ENCODE results near the gene ZNF837.
"Not testable (repeated sequence)": the region's sequence is repeated elsewhere in the genome, so short reads cannot be mapped to it uniquely, and the experiment has no call there.

ZNF837 gene

DNA sequence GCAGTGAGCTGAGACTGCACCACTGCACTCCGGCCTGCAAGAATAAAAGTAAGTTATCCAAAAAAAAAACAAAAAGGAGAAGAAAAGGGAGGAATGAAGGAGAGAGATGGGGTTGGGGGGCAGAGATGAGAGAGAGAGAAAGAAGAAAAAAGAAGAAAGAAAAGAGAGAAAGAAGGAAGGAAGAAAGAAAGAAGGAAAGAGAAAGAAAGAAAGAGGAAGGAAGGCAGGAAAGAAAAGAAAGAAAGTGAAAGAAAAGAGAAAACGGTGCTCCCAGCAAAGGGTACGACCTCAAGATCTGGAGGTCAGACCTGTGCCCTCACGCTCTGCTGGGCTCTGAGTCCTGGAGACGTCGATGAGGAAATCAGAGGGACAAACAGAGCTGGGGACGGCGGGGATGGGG lies 31.2 kb downstream of the ZNF837 start:
- no peak for FAIRE-seq

DNA sequence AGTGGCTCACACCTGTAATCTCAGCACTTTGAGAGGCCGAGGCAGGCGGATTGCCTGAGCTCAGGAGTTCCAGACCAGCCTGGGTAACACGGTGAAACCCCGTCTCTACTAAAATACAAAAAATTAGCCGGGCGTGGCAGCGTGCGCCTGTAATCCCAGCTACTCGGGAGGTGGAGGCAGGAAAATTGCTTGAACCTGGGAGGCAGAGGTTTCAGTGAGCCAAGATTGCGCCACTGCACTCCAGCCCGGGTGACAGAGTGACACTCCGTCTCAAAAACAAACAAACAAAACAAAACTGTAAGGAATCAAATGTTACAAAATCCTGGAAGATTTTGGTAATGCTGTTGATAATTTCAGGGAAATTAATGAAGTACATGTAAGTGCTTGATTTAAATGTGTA lies 32.8 kb downstream of the ZNF837 start:
- not testable (repeated sequence) for FAIRE-seq

DNA sequence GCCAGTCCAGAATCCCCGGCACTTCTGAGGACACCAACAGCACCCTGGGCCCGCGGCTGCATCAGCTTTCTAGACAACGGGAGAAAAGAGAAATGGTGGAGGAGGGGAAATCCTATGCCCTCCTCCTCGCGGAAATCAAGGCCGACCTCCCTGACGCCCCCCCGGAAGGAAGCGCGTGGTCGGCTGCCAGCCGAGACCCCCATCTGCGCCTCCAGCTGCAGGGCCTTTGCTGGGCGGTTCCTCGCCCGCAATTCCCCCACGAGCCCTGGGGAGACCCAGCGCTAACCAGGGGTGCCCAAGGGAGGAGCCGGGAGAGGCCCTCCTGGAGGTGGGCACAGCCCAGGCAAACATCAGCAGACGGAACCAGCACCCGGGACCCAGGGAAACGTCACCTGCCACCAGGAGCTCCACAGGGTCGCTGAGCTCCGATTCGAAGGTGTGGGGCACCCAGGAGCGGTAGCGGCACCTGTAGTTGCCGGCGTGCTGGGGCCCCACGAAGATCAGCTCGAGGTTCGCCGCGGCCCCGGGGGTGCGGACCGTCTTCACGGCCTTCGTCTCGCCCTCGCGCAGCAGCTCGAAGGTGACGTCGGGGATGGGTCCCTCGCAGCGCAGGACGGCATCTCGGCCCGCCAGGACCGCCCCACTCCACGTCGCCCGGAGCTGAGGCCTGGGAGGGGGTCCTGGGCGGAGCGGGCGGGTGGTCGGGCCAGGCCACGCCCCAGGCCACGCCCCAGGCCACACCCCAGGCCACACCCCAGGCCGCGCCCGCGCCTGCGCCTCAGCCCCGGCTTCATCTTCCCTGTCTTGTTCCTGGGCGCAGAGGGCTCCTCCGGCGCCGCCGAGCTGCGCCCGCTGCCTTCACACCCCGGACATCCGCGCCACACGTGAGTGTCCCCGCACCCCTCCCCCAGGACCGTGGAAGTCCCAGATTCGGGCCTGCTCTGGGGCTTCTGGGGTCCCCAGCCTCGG lies 33.6 kb downstream of the ZNF837 start:
- no peak for FAIRE-seq

DNA sequence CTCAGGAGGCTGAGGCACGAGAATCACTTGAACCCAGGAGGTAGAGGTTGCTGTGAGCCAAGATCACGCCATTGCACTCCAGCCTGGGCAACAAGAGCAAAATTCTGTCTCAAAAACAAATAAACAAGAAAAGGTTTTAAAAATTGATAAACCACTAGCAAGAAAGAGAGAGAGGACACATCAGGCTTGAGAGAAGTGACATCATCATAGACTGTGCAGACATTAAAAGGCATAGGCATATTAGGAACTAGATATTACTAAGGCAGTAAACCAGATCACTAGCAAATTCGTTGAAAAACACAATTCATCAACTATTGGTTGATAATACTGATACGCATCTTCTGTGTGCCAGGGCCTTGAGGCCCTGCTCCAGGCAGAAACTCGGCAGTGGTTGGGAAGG lies 35.3 kb downstream of the ZNF837 start:
- no peak for FAIRE-seq

DNA sequence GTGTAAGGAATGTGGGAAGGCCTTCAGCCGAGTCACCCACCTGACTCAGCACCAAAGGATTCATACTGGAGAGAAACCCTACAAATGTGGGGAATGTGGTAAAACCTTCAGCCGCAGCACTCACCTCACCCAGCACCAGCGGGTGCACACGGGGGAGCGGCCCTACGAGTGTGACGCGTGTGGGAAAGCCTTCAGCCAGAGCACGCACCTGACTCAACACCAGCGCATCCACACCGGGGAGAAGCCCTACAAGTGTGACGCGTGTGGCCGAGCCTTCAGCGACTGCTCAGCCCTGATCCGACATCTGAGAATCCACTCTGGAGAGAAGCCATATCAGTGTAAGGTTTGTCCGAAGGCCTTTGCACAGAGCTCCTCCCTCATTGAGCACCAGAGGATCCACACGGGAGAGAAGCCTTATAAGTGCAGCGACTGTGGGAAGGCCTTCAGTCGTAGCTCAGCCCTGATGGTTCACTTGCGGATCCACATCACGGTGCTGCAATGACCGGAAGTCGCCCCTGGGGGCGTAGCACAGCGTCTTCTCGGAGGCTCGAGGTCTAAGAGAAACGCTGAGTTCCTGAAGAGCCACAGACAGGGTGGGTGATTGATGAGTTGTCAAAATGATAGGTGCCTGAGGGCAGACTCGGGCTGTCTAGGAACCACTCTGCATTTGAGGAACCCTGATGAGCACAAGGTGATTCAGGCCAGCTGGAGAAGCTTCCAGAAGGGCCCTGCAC lies 41.8 kb downstream of the ZNF837 start:
- no peak for FAIRE-seq

DNA sequence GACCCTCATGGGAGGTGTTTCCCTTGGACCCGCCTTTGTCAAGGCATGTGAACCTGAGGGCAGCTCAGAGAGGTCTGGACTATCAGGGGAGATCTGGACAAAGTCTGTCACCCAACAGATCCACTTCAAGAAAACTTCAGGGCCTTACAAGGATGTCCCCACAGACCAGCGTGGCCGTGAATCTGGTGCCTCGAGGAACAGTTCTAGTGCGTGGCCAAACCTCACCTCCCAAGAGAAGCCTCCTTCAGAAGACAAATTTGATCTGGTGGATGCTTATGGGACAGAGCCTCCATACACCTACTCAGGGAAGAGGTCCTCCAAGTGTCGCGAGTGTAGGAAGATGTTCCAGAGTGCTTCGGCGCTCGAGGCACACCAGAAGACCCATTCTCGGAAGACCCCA lies 42.5 kb downstream of the ZNF837 start:
- no peak for FAIRE-seq

DNA sequence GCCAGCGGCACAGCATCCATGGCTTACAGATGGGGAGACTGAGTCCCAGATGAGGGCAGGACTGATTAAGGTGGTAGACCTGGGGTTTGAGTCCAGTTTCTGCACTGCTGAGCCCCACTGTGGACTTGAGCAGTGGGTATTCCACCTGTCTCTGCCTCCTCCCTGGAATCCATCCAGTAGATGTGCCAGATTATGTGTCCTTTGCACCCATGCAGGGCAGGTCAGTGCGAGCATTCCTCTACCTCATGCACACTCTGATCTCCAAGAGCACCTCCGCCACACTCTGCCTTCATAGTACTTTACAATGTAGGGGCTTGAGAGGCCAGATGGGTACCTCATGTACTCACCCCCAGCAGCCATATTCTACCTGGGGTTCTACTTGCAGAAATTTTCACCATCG lies 44.0 kb downstream of the ZNF837 start:
- no peak for FAIRE-seq

DNA sequence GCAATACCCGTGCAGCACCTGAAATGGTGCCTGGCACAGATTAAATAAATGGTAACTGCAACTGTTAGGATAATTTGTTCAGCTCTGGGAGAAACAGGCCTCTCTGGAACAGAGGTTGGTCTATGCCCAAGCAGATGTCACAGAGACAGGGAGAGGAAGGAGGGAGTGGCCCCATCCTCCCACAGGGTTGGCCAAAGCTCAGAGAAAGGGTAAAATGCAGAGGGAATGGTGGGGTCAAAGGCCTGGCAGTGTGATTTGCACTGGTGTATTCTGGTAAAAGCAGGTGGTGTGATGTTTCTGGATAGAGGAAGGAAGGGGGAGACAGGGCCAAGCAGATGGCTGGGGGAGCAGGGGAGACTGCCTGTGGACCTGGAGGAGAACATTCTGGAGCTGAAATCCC lies 44.6 kb downstream of the ZNF837 start:
- no peak for FAIRE-seq

DNA sequence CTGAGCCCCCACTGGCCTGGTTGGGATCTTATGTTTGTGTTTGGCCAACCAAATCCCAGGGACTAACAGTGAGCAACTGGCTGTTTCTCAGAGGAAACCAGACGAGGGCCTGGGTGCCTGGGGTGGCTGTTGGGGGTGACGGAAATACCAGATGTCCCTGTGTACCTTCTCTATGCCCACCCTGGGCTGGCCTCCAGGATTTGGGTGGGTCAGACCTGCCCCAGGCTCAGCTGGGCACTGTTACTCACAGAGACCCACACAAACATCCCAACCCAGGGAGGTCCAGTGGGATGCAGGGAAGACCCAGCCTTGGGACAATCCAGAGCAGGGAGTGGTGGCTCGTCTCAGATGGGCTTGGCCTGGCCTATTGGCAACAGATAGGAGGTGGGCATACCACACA lies 45.2 kb downstream of the ZNF837 start:
- no peak for FAIRE-seq

DNA sequence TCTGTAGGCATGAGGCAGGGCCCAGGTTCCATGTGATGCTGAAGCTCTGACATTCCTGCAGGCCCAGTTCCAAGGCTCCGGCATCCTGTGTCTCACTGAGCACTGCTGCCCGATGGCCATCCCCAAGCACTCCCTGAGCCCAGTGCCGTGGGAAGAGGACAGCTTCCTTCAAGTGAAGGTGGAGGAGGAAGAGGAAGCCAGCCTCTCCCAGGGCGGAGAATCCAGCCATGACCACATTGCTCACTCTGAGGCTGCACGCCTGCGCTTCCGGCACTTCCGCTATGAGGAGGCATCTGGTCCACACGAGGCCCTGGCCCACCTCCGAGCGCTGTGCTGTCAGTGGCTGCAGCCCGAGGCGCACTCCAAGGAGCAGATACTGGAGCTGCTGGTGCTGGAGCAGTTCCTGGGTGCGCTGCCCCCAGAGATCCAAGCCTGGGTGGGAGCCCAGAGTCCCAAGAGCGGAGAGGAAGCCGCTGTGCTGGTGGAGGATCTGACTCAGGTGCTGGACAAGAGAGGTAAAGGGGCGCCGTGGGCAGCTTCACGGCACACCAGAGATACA lies 46.1 kb downstream of the ZNF837 start:
- no peak for FAIRE-seq

DNA sequence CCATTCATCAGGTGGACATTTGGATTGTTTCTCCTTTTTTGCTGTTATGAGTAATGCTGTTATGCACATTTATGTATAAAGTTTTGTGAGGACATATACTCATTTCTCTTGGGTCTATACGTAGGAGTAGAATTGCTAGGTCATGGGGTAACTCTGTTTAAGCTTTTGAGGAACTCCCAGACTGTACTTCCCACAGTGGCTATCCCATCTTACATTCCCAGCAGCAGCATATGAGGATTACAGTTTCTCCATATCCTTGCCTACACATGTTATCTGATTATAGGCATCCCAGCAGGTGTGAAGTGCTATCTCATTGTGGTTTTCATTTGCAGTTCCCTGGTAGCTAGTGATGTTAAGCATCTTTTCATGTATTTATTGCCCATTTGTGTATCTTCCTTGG lies 48.1 kb downstream of the ZNF837 start:
- FAIRE-seq = no peak

DNA sequence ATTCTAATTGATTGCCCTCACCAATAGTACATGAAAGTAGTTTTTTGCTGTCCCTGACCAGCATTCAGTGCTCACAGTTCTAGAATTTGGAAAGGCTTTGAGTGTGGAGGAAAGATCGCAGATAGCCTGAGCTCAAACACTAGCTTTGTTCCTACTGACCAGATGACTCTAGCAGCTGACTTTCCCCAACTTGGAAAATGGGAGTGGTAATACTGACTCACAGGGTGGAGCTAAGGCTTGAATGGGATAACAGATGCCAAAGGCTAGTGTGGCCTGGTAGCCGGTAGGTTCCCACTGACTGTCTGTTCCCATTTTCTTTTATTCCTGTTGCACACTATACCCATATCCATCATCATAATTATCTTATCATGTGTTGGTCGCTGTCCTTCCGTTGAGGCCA lies 50.4 kb downstream of the ZNF837 start:
- no peak for FAIRE-seq

DNA sequence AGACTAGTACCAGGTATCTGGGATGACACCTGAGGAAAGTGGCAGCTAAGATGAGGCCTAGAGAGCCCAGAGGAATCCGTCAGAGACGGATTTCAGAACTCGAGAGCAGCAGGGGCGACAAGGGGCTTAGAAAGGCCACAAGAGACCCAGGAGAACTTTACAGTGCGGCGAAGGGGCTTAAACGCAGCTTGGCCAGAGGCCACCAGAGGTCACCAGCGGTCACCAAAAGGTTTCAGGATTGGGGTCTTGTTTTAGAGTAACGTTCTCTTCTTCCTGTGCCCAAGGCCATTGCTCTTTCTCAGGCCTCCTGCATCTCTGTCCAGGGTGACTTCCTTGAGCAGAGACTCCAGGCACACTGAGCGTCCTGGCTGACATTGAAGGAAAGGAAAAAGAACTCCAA lies 51.8 kb downstream of the ZNF837 start:
- FAIRE-seq = no peak

DNA sequence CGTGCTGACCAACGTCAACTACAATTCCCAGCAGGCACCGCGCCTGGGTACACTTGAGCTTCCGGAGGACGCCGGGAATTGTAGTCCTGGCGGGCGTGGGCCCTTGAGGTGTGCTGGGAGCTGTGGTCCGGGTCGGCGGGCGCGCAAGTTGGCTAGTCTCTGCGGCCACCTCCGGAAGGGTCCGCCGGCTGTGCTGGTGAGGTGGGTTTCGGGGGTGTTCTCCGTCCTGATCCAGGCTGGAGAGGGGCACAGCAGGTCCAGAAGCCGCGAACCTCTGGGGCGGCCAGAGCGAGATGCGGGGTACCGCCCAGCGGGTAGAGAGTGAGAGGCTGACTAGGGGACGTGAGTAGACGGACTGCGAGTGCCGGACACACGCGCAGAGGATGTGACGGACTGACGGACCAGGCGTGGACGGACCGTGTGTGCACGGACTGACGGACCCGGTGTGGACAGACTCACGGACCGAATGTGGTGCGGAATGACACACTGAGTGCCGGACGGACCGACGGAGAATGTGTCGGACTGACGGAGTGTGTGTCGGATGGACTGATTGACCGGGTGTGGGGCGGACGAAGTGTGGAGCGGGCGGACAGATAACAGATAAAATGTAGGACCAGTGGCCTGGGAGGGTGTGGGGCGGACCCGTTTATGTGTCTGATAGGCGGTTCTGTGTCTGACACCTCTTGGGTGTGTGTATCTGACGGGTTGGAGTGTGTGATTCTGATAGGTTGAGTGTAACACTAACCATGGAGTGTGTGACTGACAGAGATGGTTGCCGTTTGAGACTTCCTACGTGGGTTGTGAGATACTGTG lies 53.7 kb downstream of the ZNF837 start, which contains the start of gene ZSCAN22:
Gene ZSCAN22 (plus strand): TSS at position 81 of the 813 bp plus-strand sequence. CDS start 7,809 bp downstream, outside the sequence.
- no peak for FAIRE-seq

DNA sequence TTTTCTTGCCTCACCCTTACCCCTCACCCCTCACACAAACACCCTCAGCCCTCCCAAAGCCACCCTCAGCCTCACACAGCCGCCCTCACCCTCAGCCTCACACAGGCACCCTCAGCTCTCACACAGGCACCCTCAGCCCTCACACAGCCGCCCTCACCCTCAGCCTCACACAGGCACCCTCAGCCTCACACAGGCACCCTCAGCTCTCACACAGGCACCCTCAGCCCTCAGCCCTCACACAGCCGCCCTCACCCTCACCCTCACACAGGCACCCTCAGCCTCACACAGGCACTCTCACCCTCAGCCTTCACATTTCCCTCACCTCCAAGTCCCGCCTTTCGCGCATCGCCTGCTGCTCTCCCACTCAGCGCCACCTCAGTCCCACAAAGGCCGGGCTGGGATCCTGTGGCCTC lies 54.3 kb downstream of the ZNF837 start:
- no peak for FAIRE-seq

DNA sequence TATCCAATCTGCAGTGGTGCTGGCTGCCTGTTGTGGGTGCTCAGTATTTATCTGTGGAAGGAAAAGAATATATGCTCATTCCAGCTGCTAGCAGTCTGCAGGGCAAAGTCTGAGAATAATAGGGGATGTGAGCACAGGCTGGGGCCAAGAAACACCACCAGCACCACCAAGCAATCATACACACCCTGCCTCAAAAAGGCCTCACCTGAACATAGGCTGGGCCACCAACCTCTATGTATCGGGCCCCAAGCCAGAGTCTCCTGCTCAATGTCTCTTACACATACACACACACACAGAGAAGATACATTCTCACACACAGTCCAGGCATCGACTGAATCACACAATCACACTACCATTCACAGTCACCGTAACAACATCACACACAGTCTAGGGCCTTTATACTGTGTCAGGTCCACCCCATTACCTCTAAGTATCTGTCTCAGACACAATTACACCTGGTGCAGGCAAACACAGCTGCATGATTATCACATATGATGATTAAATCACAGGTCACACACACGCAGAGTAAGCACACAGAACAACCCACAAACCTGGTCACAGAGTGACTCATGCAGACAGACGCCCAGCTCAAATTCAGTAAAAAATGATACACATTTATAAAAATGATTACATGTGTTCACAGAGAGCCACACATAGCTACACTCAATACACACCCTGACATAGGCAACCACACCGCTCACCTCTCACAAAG lies 55.4 kb downstream of the ZNF837 start:
- no peak for FAIRE-seq

DNA sequence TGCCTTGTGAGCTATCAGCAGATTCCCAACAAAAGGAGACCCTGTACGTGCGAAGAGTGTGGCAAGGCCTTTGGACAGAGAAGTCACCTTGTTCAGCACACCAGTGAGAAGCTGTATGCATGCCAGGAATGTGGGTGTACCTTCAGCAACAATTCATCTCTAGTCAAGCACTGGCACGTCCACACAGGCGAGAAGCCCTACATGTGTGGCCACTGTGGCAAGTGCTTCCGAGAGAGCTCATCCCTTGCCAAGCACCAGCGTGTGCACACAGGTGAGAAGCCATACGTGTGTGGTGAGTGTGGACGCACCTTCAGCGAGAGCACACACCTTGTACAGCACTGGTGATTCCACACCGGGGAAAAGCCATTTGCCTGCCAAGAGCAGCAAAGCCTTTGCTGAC lies 61.6 kb downstream of the ZNF837 start:
- no peak for FAIRE-seq

DNA sequence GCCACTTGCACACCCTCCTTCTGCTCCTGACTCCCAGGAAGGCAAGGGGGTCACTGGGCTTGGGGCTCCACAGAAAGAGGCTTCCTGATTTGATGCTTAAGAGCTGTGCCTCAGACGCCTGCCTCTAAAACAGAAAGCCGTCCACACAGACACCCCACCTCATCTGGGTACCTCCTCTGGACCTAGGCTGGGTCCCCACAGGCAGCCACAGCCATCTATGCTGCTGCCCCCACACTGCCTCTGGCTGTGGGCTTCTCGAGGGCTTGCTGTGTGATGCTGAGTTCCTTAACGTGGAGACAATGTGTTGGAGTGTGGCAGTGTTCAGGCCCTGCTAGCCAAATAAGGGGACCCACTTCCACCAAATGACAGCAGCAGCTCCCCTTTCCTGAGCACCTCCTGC lies 62.5 kb downstream of the ZNF837 start:
- no peak for FAIRE-seq

All from TTC549 (cell line).